ENCODE results near the gene KAZN. TPM values are rescaled to one million over a fixed set of nuclear protein-coding genes. Genes with fewer than 3 reads are reported as not detected.

Gene KAZN
- total RNA-seq, 1 donor from 2014 or later = 9.4 TPM

DNA sequence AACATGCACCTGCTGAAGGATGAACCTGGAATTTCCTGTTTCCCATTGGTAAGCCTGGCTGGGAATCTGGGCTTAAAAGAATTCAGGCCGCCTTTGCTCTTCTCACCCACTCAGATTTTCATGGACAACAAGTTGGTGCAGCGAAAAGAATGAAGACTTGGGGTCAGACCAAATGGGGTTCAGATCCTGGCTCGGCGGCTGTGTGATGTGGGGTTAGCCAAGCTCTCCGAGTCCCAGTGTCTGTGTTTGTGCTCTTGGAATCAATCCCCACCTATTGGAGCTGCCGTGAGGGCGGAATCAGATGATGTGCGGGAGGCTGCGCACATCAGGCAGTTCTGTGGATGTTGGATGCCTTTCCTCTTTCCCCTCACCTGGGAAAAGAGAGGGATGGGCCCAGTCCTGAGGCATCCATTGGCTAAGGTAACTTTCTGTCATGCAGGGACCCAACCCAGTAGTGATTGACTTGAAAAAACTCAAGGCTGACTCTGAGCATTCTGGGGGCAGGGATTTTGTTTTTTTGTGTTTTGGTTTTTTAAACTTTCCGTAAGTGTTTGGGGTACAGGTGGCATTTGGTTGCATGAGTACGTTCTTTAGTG, 228.3 kb downstream of the KAZN start:
- no peak overlapping the region for H3K27ac Mint-ChIP-seq (ENCODE audit: unreplicated experiment)

GRCh38 chr1:14827870-14828269, 229.4 kb downstream of the KAZN start:
- H3K27ac Mint-ChIP-seq (ENCODE audit: unreplicated experiment) = no peak overlapping the region
- Histone ChIP-seq H3K4me3 (ENCODE audit: insufficient read depth, low read depth, low read length) (no peak overlapping the region), H3K4me1 (ENCODE audit: insufficient read depth, low read length) (peaks cover under 1% of the 10 kb centered on the region), H3K27ac (ENCODE audit: low read depth, low read length) (no peak overlapping the region), H3K4me2 (ENCODE audit: low read length) (no peak overlapping the region), H3K27me3 (ENCODE audit: insufficient read depth, low read length) (no peaks in the 10 kb centered on the region), H3K79me2 (ENCODE audit: insufficient read depth, low read length) (no peaks in the 10 kb centered on the region), H3K36me3 (ENCODE audit: insufficient read depth, low read length) (no peaks in the 10 kb centered on the region), H4K20me1 (ENCODE audit: insufficient read depth, low read length) (no peaks in the 10 kb centered on the region), H2AFZ (ENCODE audit: low read depth, low read length) (no peak overlapping the region), H3K9ac (ENCODE audit: low read length) (no peak overlapping the region), H3K9me3 (ENCODE audit: insufficient read depth, low read depth, low read length) (no peaks in the 10 kb centered on the region)
- H3K4me1 Mint-ChIP-seq (ENCODE audit: low read depth, unreplicated experiment) = peaks cover 4% of the 10 kb centered on the region
- DNase-seq (ENCODE audit: low read depth) (no peak), FAIRE-seq (no peak)
- H3K27me3 Mint-ChIP-seq (ENCODE audit: low read depth, unreplicated experiment) = peaks cover 22% of the 10 kb centered on the region
- no peak for TF ChIP-seq CTCF (IDR thresholded peaks at IDR 0.05; ENCODE audit: insufficient read depth, low read depth, low read length)
- TF ChIP-seq EZH2 (IDR thresholded peaks at IDR 0.05; ENCODE audit: insufficient read depth, low read length) = no peak
- H3K36me3 Mint-ChIP-seq (ENCODE audit: low read depth, unreplicated experiment) = peaks cover 2% of the 10 kb centered on the region
- no peak overlapping the region for H3K4me3 Mint-ChIP-seq (ENCODE audit: unreplicated experiment)
- H3K9me3 Mint-ChIP-seq (ENCODE audit: unreplicated experiment) = no peaks in the 10 kb centered on the region

More for the DNA sequence above, 228.3 kb downstream of the KAZN start:
- no peaks in the 10 kb centered on the region for H3K79me2 ChIP-seq (ENCODE audit: insufficient read depth, low read length)
- H3K36me3 ChIP-seq (ENCODE audit: insufficient read depth, low read length) = no peaks in the 10 kb centered on the region
- no peaks in the 10 kb centered on the region for H3K27me3 ChIP-seq (ENCODE audit: insufficient read depth, low read length)
- no peak overlapping the region for H3K4me3 Mint-ChIP-seq (ENCODE audit: unreplicated experiment)
- peaks cover 10% of the 10 kb centered on the region for H3K4me1 Mint-ChIP-seq (ENCODE audit: low read depth, unreplicated experiment)
- no peak overlapping the region for H3K27ac ChIP-seq (ENCODE audit: low read depth, low read length)
- no peak for TF ChIP-seq CTCF (IDR thresholded peaks at IDR 0.05; ENCODE audit: insufficient read depth, low read depth, low read length)
- TF ChIP-seq EZH2 (IDR thresholded peaks at IDR 0.05; ENCODE audit: insufficient read depth, low read length) = no peak
- peaks cover 29% of the 10 kb centered on the region for H3K27me3 Mint-ChIP-seq (ENCODE audit: low read depth, unreplicated experiment)
- H3K9ac ChIP-seq (ENCODE audit: low read length) = no peak overlapping the region
- H3K9me3 Mint-ChIP-seq (ENCODE audit: unreplicated experiment) = no peaks in the 10 kb centered on the region
- no peak overlapping the region for H2AFZ ChIP-seq (ENCODE audit: low read depth, low read length)
- no peak overlapping the region for H3K4me2 ChIP-seq (ENCODE audit: low read length)
- peaks cover 2% of the 10 kb centered on the region for H3K36me3 Mint-ChIP-seq (ENCODE audit: low read depth, unreplicated experiment)
- FAIRE-seq = no peak
- DNase-seq (ENCODE audit: low read depth) = no peak
- peaks cover 4% of the 10 kb centered on the region for H3K4me1 ChIP-seq (ENCODE audit: insufficient read depth, low read length)
- H3K4me3 ChIP-seq (ENCODE audit: insufficient read depth, low read depth, low read length) = no peak overlapping the region
- no peaks in the 10 kb centered on the region for H3K9me3 ChIP-seq (ENCODE audit: insufficient read depth, low read depth, low read length)
- no peaks in the 10 kb centered on the region for H4K20me1 ChIP-seq (ENCODE audit: insufficient read depth, low read length)

DNA sequence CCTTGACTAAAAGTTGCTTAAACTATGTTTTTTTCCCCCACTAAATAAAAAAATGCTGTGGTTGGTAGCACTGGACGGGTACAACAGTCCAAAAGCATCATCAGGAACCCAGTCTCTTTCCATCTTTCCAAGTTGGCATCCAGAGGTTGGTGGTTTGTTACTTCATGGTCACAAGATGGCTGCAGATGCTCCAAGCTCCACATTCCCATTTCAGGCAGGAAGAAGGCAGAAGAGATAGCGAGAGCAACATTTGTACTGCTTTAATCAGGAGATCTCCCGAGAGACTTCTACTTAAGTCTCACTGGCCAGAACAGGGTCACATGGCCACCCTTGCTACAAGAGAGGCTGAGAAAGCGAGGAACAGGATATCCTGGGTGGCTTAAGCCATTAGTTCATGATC, 230.2 kb downstream of the KAZN start:
- no peak for DNase-seq (ENCODE audit: low read depth)
- Histone ChIP-seq H2AFZ (ENCODE audit: low read depth, low read length) (no peak overlapping the region), H3K4me3 (ENCODE audit: insufficient read depth, low read depth, low read length) (no peak overlapping the region), H3K79me2 (ENCODE audit: insufficient read depth, low read length) (no peaks in the 10 kb centered on the region), H4K20me1 (ENCODE audit: insufficient read depth, low read length) (no peaks in the 10 kb centered on the region), H3K4me1 (ENCODE audit: insufficient read depth, low read length) (no peaks in the 10 kb centered on the region), H3K9ac (ENCODE audit: low read length) (no peak overlapping the region), H3K36me3 (ENCODE audit: insufficient read depth, low read length) (no peaks in the 10 kb centered on the region), H3K4me2 (ENCODE audit: low read length) (no peak overlapping the region), H3K9me3 (ENCODE audit: insufficient read depth, low read depth, low read length) (no peaks in the 10 kb centered on the region), H3K27ac (ENCODE audit: low read depth, low read length) (no peak overlapping the region), H3K27me3 (ENCODE audit: insufficient read depth, low read length) (no peaks in the 10 kb centered on the region)
- H3K27me3 Mint-ChIP-seq (ENCODE audit: low read depth, unreplicated experiment) = peaks cover 22% of the 10 kb centered on the region
- peaks cover 4% of the 10 kb centered on the region for H3K4me1 Mint-ChIP-seq (ENCODE audit: low read depth, unreplicated experiment)
- no peak for FAIRE-seq
- H3K4me3 Mint-ChIP-seq (ENCODE audit: unreplicated experiment) = no peak overlapping the region
- H3K36me3 Mint-ChIP-seq (ENCODE audit: low read depth, unreplicated experiment) = peaks cover 2% of the 10 kb centered on the region
- H3K27ac Mint-ChIP-seq (ENCODE audit: unreplicated experiment) = no peak overlapping the region
- no peak for TF ChIP-seq CTCF (IDR thresholded peaks at IDR 0.05; ENCODE audit: insufficient read depth, low read depth, low read length)
- TF ChIP-seq EZH2 (IDR thresholded peaks at IDR 0.05; ENCODE audit: insufficient read depth, low read length) = no peak
- H3K9me3 Mint-ChIP-seq (ENCODE audit: unreplicated experiment) = no peaks in the 10 kb centered on the region
